GM19467 (cell line): ENCODE data around the gene PLXDC2.

Experiments used
- ATAC-seq: cut with Tn5 transposase; IDR thresholded peaks from one replicate; pipeline ENCODE4 v1.9.1; 2021; ENCODE audit warnings: mild to moderate bottlenecking, moderate library complexity; ENCODE audit not compliant: unreplicated experiment

Gene PLXDC2

GRCh38 chr10:19848226-19848985 lies 32.2 kb downstream of the PLXDC2 start:
- no peak for ATAC-seq

GRCh38 chr10:19853831-19854230 lies 37.6 kb downstream of the PLXDC2 start:
- no peak for ATAC-seq

GRCh38 chr10:19857876-19858275 lies 41.6 kb downstream of the PLXDC2 start:
- ATAC-seq, result no peak

- ATAC-seq, result no peak
Measured at GRCh38 chr10:19860107-19860506, 43.9 kb downstream of the PLXDC2 start.

- ATAC-seq, result no peak
Measured at GRCh38 chr10:19862811-19863515, 46.7 kb downstream of the PLXDC2 start.

GRCh38 chr10:19865676-19866075 lies 49.4 kb downstream of the PLXDC2 start:
- ATAC-seq, result no peak

- ATAC-seq, result no peak
Measured at GRCh38 chr10:19869370-19869769, 53.1 kb downstream of the PLXDC2 start.

- ATAC-seq, result no peak
Measured at GRCh38 chr10:19872504-19873271, 56.5 kb downstream of the PLXDC2 start.

- ATAC-seq, result no peak
Measured at GRCh38 chr10:19874190-19874589, 58.0 kb downstream of the PLXDC2 start.

- no peak for ATAC-seq
Measured at GRCh38 chr10:19874791-19875190, 58.6 kb downstream of the PLXDC2 start.

- no peak for ATAC-seq
Measured at GRCh38 chr10:19876570-19876969, 60.3 kb downstream of the PLXDC2 start.

- no peak for ATAC-seq
Measured at GRCh38 chr10:19877466-19878255, 61.4 kb downstream of the PLXDC2 start.

- ATAC-seq, result no peak
Measured at GRCh38 chr10:19882621-19883020, 66.4 kb downstream of the PLXDC2 start.

GRCh38 chr10:19888061-19888660 lies 71.9 kb downstream of the PLXDC2 start:
- no peak for ATAC-seq

- ATAC-seq, result no peak
Measured at GRCh38 chr10:19889256-19889655, 73.0 kb downstream of the PLXDC2 start.

GRCh38 chr10:19891429-19891828 lies 75.2 kb downstream of the PLXDC2 start:
- no peak for ATAC-seq

- ATAC-seq, result no peak
Measured at GRCh38 chr10:19892270-19892669, 76.0 kb downstream of the PLXDC2 start.

GRCh38 chr10:19892677-19893076 lies 76.4 kb downstream of the PLXDC2 start:
- ATAC-seq, result no peak

GRCh38 chr10:19895500-19895899 lies 79.3 kb downstream of the PLXDC2 start:
- ATAC-seq, result no peak

- ATAC-seq, result no peak
Measured at GRCh38 chr10:19902456-19902855, 86.2 kb downstream of the PLXDC2 start.
